ENCODE data around the gene RSPH1.

GRCh38 chr21:42447182-42447581, 48.8 kb downstream of the RSPH1 start:
- TF ChIP-seq, protein P1, sequence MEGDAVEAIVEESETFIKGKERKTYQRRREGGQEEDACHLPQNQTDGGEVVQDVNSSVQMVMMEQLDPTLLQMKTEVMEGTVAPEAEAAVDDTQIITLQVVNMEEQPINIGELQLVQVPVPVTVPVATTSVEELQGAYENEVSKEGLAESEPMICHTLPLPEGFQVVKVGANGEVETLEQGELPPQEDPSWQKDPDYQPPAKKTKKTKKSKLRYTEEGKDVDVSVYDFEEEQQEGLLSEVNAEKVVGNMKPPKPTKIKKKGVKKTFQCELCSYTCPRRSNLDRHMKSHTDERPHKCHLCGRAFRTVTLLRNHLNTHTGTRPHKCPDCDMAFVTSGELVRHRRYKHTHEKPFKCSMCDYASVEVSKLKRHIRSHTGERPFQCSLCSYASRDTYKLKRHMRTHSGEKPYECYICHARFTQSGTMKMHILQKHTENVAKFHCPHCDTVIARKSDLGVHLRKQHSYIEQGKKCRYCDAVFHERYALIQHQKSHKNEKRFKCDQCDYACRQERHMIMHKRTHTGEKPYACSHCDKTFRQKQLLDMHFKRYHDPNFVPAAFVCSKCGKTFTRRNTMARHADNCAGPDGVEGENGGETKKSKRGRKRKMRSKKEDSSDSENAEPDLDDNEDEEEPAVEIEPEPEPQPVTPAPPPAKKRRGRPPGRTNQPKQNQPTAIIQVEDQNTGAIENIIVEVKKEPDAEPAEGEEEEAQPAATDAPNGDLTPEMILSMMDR (IDR thresholded peaks at IDR 0.05), result no peak
- TF ChIP-seq POLR2A (IDR thresholded peaks at IDR 0.05; ENCODE audit: low read depth), result no peak
- TF ChIP-seq POLR2AphosphoS5 (IDR thresholded peaks at IDR 0.05), result no peak
